Inflammatory macrophage (primary cell): ENCODE data around the gene STYXL2.
A peak's percentile ranks its signal among the peaks of the same experiment; 100 is the strongest.

ENCODE experiments used
- DNase-seq, 2 donors: peaks; one replicate each; pipeline ENCODE4 v3.0.0-alpha.2; 2020 to 2022

STYXL2 gene

GRCh38 chr1:167110586-167110985 lies 16.7 kb downstream of the STYXL2 start:
- no peak for DNase-seq

GRCh38 chr1:167111868-167112709 lies 18.2 kb downstream of the STYXL2 start:
- no peak for DNase-seq

GRCh38 chr1:167114725-167115124 lies 20.9 kb downstream of the STYXL2 start:
- DNase-seq = no peak

- no peak for DNase-seq
Observed at GRCh38 chr1:167115655-167116054, 21.8 kb downstream of the STYXL2 start.

- DNase-seq = no peak
Observed at GRCh38 chr1:167116174-167116573, 22.3 kb downstream of the STYXL2 start.

GRCh38 chr1:167117225-167117624 lies 23.4 kb downstream of the STYXL2 start:
- DNase-seq = no peak

GRCh38 chr1:167118188-167118587 lies 24.3 kb downstream of the STYXL2 start:
- no peak for DNase-seq

GRCh38 chr1:167119696-167120095 lies 25.8 kb downstream of the STYXL2 start:
- DNase-seq = no peak

- no peak for DNase-seq
Observed at GRCh38 chr1:167120899-167121298, 27.0 kb downstream of the STYXL2 start.

- peak; percentile 45 to 57 for DNase-seq
Observed at GRCh38 chr1:167121375-167122120, 27.7 kb downstream of the STYXL2 start.

GRCh38 chr1:167122121-167122480 lies 28.2 kb downstream of the STYXL2 start:
- DNase-seq = no peak

- DNase-seq = no peak
Observed at GRCh38 chr1:167122568-167122967, 28.7 kb downstream of the STYXL2 start.

GRCh38 chr1:167126317-167126716 lies 32.4 kb downstream of the STYXL2 start:
- DNase-seq = no peak

- DNase-seq = no peak
Observed at GRCh38 chr1:167126811-167127210, 32.9 kb downstream of the STYXL2 start.

- DNase-seq = no peak
Observed at GRCh38 chr1:167127236-167127635, 33.4 kb downstream of the STYXL2 start.

- no peak for DNase-seq
Observed at GRCh38 chr1:167127661-167128060, 33.8 kb downstream of the STYXL2 start.

- DNase-seq = peak in 1 of 2 donors; percentile 13
Observed at GRCh38 chr1:167128261-167129227, 34.7 kb downstream of the STYXL2 start.

GRCh38 chr1:167130829-167131510 lies 37.1 kb downstream of the STYXL2 start:
- no peak for DNase-seq

- DNase-seq = no peak
Observed at GRCh38 chr1:167132301-167133010, 38.6 kb downstream of the STYXL2 start.

- no peak for DNase-seq
Observed at GRCh38 chr1:167135281-167135840, 41.5 kb downstream of the STYXL2 start.

- no peak for DNase-seq
Observed at GRCh38 chr1:167136191-167136614, 42.3 kb downstream of the STYXL2 start.
